GM19463 (cell line): ENCODE measurements around the gene ARHGDIB.

Experiments
- ATAC-seq: cut with Tn5 transposase; IDR thresholded peaks from one replicate; pipeline ENCODE4 v1.9.1; 2021; ENCODE audit warnings: mild to moderate bottlenecking, moderate library complexity; ENCODE audit not compliant: unreplicated experiment

Gene ARHGDIB

GRCh38 chr12:14902465-14902864 is 58.9 kb downstream of the ARHGDIB start:
- no peak for ATAC-seq

- no peak for ATAC-seq
Observed at GRCh38 chr12:14901228-14901562, 60.2 kb downstream of the ARHGDIB start.

DNA sequence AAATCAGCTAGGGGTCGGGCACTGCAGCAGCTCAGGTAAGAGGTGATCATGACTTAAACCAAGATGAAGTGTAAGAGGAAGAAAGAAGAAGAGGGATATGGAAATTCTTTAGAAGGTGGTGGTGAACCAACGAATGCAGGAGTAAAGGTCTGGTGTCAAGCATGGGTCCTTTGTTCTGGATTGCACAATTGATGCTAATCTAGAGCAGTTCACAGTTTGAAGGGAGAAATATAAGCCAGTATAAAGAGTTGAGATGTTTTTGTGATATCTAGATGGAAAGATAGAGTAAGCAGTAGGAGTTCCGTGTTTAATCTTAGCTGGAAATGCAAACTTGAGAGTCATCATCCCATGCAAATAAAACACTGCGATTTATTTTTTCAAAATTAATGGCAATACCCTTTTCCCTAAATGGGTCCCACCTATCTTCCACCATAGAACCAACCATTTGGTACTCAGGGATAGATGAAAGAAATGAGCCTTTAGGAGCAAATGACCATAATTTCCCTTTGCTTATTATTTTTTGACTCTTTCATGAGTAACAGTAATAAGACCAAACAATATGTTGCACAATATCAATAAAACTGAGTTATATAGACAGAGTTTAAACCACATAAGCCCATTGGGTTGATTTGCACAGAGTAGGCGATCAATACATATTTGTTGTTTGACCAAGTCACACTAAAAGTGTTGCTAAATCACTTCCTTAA is 60.7 kb downstream of the ARHGDIB start:
- no peak for ATAC-seq

- no peak for ATAC-seq
Observed at GRCh38 chr12:14896521-14897169, 64.8 kb downstream of the ARHGDIB start.

DNA sequence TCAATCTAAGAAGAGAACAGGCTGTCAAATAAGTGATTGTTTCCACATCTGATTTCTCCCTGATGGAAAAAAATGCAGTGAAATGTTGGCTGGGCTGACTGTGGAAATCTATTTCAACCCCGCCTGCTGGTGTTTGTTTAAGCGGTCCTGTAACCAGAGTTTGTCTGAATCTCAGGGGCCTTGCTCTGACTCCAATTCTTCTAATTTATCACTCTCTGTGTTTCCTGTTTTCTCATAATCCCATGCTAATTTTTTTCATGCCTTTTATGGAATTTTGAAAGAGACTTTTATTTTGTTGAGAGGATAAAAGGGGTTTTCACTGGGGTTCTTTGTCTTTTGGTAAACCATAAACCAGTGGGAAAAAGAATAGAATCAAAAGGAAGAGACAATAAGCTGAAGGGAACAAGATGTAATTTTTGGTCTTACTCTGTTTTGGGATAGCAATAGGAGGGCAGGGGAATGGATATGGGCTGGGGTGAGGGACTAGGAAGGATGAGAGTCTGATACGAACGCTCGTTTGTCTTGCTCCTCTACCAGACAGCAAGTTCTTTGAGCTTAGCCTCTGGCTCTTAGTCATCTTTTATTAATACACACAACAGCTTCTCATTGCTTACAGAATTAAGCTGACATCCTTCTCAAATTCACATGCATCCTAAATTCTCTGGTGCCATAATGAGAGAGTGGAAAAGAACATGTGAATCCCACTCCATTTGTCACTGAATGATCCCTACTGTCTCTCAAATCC is 67.7 kb downstream of the ARHGDIB start:
- no peak for ATAC-seq

DNA sequence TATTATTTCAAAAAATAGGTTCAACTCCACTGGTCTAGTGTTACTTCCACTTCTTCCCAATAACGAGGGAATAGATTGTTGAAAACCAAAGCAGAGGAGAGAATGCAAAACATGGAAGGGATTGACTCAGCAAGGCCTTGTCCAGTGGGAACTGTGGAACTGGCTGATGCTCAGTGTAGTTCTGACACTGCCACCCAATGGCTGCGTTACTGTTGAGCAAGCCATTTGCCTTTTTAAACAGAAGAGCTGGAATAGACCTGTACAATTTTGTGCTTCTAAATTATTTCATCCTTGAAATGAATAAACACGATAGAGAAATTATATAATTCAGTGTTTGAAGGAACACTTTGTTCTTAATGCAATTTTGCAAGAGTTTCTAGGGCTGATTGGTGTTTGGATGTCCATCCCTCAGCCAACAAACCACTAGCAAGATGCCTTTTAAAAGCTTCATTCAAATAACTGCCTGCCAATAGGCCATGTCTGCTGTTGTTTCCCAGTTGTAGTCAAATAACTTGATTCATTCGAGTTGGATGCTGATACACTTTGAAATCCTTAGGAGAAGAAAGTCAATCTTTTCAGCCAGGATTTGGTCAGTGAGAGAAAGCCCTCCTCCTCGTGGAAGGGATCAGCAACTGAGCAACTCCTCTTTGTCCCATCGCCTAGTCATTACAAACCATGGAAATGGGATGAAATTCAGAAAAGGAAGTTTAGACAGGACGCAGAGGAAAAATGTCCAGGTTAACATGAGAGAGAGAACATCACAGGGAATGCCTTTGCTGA is 68.5 kb downstream of the ARHGDIB start:
- no peak for ATAC-seq
